ENCODE results near the gene ECSCR. TPM values are rescaled to one million over a fixed set of nuclear protein-coding genes. Genes with fewer than 3 reads are reported as not detected.

ECSCR gene
- total and polyA plus RNA-seq, 2 of the 8 experiments (the other 6 are each of a cell fraction or from before 2014, with no cell fraction given): 2.7 to 7.2 TPM

DNA sequence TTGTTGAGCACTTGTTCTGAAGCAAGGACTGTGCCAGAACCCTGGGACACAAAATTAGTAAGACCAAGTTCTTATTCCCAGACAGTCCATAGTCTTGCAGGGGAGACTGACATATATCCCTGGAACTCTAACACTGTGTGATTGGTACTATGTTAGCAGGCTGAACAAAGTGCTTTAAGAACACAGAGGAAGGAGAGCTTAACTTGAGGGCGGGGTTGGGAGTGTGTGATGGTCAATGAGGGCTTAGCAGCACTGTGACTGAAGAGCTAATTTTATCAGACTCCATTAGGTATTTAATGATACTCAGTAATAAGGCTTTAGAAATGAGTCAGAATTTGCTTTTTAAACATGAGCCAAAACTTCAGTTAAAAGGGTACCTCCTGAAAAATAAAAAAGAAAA, 43.8 kb downstream of the ECSCR start:
- CTCF ChIA-PET (ENCODE audit: partially characterized antibody): interaction anchor here (1.0 to 9.9 kb wide), 11 partner anchors 9 to 217 kb away, joined by 3 to 319 read pairs (median 4); partner anchors contain the start of gene DNAJC18
- TF ChIP-seq, protein P1, sequence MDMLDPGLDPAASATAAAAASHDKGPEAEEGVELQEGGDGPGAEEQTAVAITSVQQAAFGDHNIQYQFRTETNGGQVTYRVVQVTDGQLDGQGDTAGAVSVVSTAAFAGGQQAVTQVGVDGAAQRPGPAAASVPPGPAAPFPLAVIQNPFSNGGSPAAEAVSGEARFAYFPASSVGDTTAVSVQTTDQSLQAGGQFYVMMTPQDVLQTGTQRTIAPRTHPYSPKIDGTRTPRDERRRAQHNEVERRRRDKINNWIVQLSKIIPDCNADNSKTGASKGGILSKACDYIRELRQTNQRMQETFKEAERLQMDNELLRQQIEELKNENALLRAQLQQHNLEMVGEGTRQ (IDR thresholded peaks at IDR 0.05; ENCODE audit: low read length): no peak
- TF ChIP-seq TBP (IDR thresholded peaks at IDR 0.05; ENCODE audit: low read depth, low read length) (no peak), SIRT6 (IDR thresholded peaks at IDR 0.05; ENCODE audit: low read length) (no peak), RNF2 (IDR thresholded peaks at IDR 0.05; ENCODE audit: borderline replicate concordance, low read depth, low read length, missing control alignments, poor library complexity, severe bottlenecking) (no peak), CBX5 (IDR thresholded peaks at IDR 0.05; ENCODE audit: low read depth, low read length) (no peak), RBBP5 (IDR thresholded peaks at IDR 0.05; ENCODE audit: borderline replicate concordance, low read depth, low read length) (no peak), TAF7 (optimal IDR thresholded peaks at IDR 0.05; ENCODE audit: borderline replicate concordance, low read depth, low read length) (no peak), KDM1A (IDR thresholded peaks at IDR 0.05; ENCODE audit: borderline replicate concordance, low read length) (no peak), ZNF274 (IDR thresholded peaks at IDR 0.05; ENCODE audit: borderline replicate concordance, extremely low read depth, low read length) (no peak), BACH1 (IDR thresholded peaks at IDR 0.05; ENCODE audit: low read length) (no peak)

More for the DNA sequence above, 43.8 kb downstream of the ECSCR start:
- Histone ChIP-seq H2BK120ac (replicated peaks; ENCODE audit: low read depth, low read length) (no peak overlapping the region), H3K79me1 (ENCODE audit: low read depth, low read length) (no peaks in the 10 kb centered on the region), H3K14ac (ENCODE audit: insufficient read length) (no peak overlapping the region), H2BK5ac (ENCODE audit: low read depth, low read length) (no peak overlapping the region), H4K5ac (ENCODE audit: insufficient read length, low read depth, low read length) (no peak overlapping the region), H4K91ac (replicated peaks; ENCODE audit: insufficient read length, low read length) (no peak overlapping the region), H3K23ac (ENCODE audit: insufficient read length) (no peak overlapping the region), H2AFZ (ENCODE audit: low read length) (no peak overlapping the region), H3K79me2 (ENCODE audit: control insufficient read depth in 1 of 2, insufficient read depth in 2 of 2, low read length in 2 of 2) (no peaks in the 10 kb centered on the region), H3K9me3 (ENCODE audit: insufficient read depth in 2 of 2, low read depth in 1 of 2, low read length in 1 of 2) (no peaks in the 10 kb centered on the region), H3K4me2 (ENCODE audit: insufficient read depth in 1 of 2, low read depth in 2 of 2, low read length in 2 of 2) (no peak overlapping the region), H4K8ac (ENCODE audit: extremely low read depth, insufficient read depth, low read length) (no peak overlapping the region), H2BK12ac (ENCODE audit: low read depth, low read length) (no peak overlapping the region), H3K56ac (replicated peaks; ENCODE audit: insufficient read length, low read depth, low read length) (no peak overlapping the region), H3K27ac (ENCODE audit: low read depth, low read length) (no peak overlapping the region), H2BK20ac (ENCODE audit: low read length) (no peak overlapping the region), H3K4me3 (ENCODE audit: extremely low read depth in 1 of 4, insufficient read depth in 2 of 4, low read depth in 3 of 4, low read length in 4 of 4) (no peak overlapping the region), H4K20me1 (replicated peaks in 1 of 2; ENCODE audit: control insufficient read depth in 1 of 2, insufficient read depth in 2 of 2, low read length in 2 of 2) (no peaks in the 10 kb centered on the region), H3K4ac (replicated peaks; ENCODE audit: insufficient read length, low read depth, low read length) (no peak overlapping the region), H3K23me2 (ENCODE audit: low read depth, low read length) (no peaks in the 10 kb centered on the region), H3K4me1 (replicated peaks in 1 of 4; ENCODE audit: control insufficient read depth in 3 of 4, insufficient read depth in 4 of 4, low read length in 3 of 4) (peaks cover 4 to 9% (median 6%) of the 10 kb centered on the region in 4 experiments; a peak in 4 of 7 replicates), H3K9ac (replicated peaks in 1 of 4; ENCODE audit: extremely low read depth in 1 of 4, low read depth in 3 of 4, low read length in 3 of 4) (no peak overlapping the region), H3K36me3 (ENCODE audit: control insufficient read depth in 2 of 4, insufficient read depth in 4 of 4, low read length in 3 of 4) (peaks cover under 1 to 22% (median 6%) of the 10 kb centered on the region in 4 experiments; a peak in 5 of 8 replicates), H3K27me3 (replicated peaks in 1 of 4; ENCODE audit: control insufficient read depth in 3 of 4, extremely low read depth in 1 of 4, insufficient read depth in 3 of 4, low read length in 3 of 4) (no peaks in the 10 kb centered on the region), H2AK5ac (ENCODE audit: low read depth, low read length) (no peak overlapping the region), H2BK15ac (ENCODE audit: low read length) (no peak overlapping the region), H3K18ac (ENCODE audit: extremely low read depth, low read length) (no peak overlapping the region)
- DNase-seq (ENCODE audit: low read depth in 1 of 2, low spot score in 2 of 2) (no peak), FAIRE-seq (no peak)
- POLR2A ChIA-PET (ENCODE audit: partially characterized antibody): interaction anchor here (1.4 to 1.7 kb wide), 4 partner anchors 9 to 99 kb away, joined by 3 to 6 read pairs (median 4); partner anchors contain the start of gene PAIP2
- 75% methylated on average over 1 of the region's 1 CpG; no CpG with 5 or more reads in 1 of the 2 experiments for WGBS, 2 experiments (ENCODE audit: extremely low coverage in 1 of 2, insufficient coverage in 1 of 2, insufficient read length in 1 of 2, insufficient replicate concordance in 2 of 2, low coverage in 1 of 2, low lambda C conversion rate in 2 of 2, missing lambda C conversion rate in 1 of 2)
